HG02885 (cell line): ENCODE data around the gene AIPL1.

ENCODE experiments used
- ATAC-seq: cut with Tn5 transposase; IDR thresholded peaks from one replicate; pipeline ENCODE4 v1.9.1; 2021; ENCODE audit warnings: mild to moderate bottlenecking; ENCODE audit not compliant: unreplicated experiment, poor library complexity

The AIPL1 gene

DNA sequence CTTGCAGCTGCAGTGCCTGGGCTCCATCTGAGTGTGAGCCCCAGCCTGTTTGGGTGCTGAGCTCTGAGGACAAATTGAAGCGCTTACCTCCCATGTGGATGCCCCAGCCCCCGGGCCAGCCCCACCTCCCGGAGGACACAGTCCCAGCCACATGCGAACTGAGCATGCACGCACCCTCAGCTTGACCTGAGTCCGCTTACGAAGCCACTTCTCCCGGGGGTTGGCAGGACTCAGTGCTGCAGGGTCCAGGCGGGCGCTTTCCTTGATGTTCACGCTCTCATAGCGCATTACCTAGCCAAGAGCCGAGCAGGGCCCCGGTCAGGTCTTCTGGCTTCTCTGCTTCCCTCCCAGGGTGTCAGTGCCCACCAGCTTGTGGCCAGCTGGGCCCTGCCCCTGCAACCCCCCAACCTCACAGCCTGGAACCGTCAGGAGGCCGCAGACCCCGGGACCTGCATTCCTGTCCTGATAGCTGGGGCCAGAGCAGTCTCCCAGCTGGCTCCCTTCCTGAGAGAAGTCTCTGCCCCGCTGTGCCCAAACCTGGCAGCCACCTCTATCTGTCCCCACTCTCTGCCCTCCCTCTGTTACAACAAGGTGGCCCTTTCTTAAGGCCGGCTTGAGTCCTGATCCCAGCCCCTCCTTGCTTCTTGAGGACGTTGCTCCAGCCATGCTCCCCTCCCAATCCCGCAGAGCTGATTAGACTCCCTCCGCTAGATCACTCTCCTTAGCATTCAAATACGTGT, 33.3 kb upstream of the AIPL1 start:
- ATAC-seq = no peak

DNA sequence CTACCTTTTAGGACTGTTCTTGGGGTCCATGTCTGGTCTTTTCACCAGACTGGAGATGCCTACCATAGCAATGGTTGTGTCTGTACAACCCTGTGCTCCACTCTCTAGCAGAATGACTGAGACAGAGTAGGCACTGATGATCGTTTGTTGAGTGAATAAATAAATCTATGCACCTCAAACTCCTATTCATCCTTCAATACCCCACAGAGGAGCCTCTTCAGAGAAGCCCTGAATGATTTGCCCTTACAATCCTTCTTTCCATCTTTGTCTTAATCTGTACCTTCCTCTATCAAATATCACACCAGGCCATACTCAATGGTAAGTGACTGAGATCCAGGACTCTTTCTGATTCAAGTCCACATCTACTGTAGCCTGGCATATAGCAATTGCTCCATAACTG, 32.6 kb upstream of the AIPL1 start:
- ATAC-seq = no peak

DNA sequence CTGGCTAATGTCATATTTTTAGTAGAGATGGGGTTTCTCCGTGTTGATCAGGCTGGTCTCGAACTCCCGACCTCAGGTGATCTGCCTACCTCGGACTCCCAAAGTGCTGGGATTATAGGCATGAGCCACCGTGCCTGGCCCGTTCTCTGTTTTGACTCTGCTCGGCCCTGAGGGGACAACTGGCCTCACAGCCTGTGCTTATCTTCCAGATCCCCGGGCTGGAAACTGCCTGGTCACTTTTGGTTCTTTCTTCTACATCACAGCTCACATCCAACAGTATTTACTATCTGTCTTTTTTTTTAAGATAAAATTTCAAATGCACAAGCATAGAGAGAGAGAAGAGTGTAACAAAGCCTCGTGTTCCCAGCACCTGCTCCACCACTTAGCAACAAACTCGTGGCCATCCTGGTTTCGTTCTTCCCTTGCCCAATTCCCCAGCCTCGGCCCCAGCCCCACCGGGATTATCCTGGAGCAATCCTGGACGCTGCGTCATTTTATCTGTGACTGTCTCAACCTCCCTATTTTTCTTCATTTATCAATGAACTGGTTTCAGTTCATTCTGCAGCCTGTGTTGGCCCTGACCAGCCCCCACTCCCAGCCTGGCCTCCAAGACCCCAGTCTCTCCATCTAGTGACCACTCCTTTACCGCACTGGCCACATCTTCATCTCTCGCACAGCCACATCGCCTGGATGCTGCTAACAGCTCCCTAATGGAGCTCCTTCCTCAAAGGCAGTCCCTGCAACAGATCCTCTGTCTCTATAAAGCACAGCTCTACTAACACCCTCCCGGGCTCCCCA, 30.5 kb upstream of the AIPL1 start:
- no peak for ATAC-seq

DNA sequence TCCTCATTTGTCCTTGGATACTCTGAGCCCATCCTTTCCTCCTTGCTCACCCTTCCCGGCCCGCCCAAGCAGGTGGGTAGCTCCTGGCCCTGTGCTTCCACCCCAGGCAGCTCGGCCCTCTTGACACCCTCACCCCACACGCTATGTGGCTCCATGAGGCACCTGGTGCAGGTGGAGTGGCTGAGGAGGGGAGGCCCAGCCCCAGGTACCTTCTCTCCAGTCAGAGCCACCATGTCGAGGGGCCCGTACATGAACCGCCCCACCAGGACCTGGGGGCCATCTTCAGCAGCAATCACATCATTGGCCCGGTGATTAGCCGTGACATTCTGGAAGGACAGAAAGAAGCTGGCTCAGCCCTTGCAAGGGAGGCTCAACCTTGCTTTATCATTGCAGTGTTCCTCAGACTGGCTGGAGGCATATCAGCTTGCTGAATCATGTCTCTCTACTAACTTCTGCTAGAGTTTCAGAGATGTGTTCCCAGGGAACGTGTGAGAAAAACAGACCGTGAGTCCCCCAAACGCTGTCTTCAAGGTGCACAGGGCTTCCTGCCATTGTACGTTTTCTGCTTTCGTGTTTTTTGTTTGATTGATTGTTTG, 29.6 kb upstream of the AIPL1 start:
- no peak for ATAC-seq

DNA sequence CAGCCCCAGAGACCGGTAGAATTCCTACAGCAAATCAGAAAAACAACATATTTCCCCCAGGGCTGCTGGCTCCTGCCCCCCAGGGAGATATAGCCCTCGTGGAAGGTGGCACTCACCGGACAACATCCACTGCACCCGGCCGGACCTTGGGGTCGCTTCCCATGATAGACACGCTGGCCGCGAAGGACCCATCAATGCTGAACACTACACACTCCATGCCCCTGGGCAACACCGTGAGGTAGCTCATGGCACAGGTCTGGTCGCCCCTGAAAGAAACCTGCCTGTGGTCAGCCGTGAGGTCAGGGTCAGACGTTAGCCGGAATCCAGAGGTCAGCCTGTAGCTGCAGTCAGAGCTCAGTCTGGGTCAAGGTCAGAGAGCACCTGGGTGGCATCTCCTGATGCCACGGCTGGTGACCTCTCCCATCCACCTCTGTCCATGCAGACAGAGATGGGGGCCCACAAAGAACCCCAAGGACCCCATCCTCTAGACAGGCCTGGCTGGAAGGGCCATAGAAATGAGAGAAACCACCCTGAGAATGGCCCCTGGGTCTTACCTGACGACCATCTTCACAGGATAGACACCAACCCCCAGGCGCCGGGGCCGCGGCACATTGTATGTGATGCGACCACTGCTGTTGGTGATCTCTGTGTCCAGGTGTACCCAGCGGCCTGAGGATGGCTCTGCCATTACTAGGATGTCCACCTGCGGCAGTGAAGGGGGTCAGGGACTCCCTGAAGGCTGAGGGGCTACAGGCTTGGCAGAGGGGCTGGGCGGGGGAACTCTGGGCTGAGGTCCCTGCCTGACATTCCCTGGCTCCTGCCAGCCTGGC, 28.9 kb upstream of the AIPL1 start:
- no peak for ATAC-seq

DNA sequence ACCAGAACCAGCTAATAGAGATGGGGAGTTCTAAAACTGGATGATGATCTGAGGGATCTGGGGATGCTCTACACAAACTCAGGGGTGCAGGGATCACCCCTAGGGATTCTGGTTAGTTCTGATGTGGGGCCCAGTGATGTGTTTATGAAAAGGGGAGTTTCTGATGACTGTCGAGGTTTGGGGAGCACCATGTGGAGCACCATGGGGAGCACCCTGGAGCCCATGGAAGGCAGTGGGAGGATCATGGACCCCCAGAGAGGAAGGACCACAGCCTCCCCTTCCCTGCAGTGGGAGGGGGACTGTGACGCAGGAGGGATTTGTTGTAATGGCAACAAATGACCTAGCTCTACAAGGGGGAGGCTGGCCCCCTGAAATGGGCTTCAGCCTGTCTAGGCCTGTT, 27.8 kb upstream of the AIPL1 start:
- no peak for ATAC-seq

DNA sequence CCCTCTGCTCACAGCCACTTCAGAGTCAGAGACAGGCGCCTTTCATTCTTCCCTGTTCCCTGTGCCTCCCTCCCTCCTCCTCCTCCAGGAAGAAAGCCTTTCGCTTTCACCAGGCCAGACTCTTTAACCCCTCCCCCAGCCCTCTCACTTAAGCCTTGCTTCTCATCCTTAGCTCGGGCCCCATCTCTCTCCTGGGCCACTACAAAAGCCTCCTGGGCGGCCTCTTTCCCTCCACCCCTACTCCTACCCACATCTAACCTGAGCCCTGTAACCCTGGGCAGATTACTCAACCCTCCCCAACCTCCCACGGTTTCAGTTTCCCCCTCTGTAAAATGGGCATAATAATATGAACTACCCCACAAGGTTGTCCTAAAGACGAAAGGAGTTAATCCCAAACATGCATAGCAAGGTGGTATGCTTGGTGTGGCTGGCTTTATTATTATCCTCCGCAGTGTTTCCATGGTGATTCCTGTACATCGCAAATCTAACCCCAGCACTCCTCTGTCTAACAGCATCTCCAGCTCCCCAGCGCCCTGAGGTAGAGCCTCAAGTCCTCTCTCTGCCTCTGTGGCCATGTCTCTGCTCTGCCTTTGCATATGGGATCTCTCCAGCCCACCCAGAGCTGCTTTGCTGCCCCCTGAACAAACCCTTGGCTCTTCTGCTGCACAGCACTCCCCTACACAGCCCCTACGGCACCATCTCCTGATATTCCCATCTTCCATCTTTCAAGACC, 27.0 kb upstream of the AIPL1 start:
- no peak for ATAC-seq

DNA sequence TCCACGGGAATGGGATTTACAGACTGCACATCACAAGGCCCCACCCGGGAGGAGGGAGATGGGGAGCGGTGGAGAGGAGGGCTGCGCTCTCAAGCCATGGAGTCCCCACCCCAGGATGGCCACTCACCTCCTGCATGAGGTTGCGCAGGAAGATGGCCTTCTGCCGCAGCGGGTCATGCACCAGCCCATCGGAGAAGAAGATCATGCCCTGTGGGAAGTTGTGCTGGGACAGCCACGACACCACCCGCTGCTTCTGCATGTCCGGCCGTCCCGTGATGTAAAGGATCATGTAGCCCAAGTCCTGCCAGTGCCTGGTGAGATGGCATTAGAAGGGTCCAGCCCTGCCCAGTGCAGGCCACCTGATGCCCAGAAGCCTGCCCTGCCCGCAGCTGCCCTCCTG, 26.3 kb upstream of the AIPL1 start:
- no peak for ATAC-seq

DNA sequence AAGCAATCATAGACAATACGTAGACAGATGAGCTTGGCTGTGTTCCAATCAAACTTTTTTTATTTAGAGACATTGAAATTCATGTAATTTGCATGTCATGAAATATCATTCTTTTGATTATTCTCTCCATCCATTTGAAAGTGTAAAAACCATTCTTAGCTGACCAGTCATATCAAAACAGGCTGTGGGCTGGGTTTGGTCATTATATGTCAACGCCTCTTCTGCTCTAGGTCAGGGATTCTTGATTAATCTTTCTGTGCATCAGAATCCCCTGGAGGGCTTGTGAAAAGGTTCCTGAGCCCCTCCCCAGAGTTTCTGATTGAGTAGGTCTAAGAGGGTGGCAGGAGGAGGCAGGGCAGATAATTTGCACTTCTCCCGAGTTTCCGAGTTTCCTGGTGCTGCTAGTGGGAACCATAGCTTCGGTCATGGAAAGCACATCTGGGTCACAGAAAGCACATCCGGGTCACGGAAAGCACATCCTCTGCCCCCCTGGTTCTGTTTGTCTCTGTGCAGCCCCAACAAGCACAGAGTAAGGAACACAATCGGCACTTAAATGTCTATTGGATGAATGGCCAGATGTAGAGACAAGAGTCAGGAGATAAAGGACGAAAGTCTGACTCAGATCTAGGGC, 25.7 kb upstream of the AIPL1 start:
- ATAC-seq = no peak

DNA sequence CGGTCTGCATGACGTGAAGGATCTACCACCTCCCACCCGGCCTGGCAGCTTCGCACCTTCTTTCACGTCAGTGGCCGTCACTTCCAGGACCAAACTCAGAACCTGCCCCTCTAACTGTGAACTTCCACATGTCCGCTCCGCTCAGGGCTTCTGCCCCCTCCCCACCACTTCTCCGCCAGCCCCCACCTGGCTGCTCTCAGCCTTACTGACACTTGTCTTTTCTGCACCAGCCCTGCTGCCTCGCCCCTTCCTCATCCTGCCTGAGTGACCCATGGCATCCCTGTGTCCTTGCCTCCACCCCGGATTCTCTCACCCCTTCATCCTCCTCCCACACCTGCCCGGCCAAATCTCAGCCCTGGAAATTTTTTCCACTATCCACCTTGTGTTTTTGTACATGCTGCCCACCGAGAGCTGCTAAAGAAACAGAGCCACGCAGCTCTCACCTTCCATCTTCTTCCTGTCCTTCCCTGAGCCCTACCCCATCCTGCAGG, 23.6 kb upstream of the AIPL1 start:
- ATAC-seq = no peak

DNA sequence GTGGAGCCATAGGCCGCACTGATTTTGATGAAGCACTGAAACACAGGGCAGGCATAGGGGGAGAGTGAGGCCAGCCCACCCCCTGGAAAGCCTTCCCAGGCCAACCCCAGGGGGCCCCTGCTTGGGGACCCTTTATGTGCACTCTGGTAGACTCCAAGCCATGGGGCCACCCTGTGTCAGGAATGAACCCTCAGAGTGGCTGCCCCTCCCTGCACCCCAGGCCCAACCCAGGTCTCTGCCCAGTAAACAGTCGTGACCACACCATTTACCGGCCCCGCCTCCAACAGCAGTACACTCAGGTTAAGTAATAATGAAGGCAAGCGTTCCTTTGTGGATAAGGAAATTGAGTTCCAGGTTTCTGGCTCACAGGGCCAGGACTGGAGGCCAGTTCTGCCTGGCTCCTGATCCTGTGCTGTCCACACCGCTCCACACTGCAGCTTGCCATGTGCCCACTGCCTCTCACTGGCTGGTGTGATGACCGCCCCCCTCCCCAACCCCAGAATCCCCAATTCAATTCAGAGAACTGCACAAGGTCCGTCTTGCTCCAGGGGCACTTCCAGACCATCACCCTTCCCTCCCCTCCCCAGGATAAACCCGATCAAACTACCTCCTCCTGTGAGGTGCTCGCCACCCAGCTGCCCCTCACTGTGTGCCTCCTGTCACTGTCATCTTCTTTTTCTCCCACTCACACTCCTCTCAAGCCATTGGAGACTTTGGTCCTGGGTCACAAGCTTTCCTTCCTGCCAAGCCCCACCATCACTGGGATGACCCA, 23.0 kb upstream of the AIPL1 start:
- ATAC-seq = no peak

DNA sequence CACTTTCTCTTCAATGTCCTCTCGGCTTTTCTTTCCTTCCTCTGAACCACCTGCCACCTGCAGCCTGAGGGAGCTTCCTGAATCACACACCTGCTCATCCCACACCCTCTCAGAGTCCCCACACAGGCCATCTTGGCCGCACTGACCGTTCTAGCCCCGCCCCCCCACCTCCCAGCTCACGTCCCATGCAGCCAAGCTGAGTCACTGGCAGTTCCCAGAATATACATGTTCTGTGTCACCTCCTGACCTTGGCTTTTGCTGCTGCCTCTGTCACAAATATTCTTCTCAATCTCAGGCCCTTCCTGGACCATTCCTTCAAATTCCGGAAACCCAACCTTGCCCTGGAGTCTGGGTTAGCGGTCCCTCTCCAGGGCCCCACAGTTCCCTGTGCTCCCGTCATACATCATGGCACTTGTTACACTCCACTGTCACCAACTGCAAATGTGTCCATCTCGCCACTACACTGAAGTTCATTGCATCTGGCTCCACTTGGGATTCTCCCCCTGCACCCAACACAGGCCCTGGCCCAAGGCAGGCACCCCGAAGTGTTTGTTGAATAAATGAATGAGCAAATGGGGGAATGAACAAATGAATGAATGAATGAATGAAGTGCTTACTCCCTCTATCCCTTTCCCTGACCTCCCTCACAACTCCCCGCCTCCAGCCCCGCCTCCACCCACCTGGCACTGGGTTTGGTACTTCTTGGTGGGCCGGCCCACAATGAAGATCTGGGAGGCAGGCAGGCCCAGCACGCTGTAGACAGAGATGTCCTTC, 22.2 kb upstream of the AIPL1 start:
- no peak for ATAC-seq

DNA sequence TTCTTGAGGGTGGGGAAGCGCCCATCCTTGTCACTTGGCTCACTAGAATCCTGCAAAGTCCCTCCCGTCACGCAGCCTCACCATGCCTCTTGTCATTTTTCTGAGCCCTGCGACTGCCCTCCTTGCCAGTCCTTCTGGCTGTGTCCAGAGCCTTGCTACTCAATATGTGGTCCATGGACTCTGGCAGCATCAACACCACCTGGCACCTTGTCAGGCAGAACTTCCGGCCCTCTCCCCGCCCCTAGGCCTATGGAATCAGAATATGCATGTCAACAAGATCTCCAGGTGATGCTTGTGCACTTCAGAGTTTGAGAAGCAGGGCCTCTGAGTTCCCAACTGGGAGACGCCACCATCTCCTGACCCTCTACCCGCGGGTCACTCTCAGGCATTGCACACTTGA, 21.4 kb upstream of the AIPL1 start:
- no peak for ATAC-seq

DNA sequence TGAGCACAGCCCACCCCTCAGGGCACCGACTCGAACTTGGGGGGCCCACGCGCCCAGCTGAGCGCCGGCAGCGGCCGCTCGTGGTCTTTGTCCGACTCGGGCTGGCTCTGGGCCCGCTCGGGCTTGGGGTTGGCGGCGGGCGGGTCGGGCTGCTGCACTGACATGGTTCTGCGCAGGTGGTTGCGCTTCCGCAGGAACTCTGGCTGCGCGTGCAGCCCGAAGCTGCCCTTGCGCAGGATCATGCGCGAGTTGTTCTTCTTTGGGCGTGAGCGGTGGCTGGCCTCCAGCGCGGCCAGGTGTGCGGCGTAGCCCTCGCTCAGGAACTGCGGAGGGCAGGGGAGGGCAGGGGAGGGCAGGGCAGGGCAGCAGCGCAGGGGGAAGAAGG, 20.4 kb upstream of the AIPL1 start:
- ATAC-seq = peak; percentile 34

DNA sequence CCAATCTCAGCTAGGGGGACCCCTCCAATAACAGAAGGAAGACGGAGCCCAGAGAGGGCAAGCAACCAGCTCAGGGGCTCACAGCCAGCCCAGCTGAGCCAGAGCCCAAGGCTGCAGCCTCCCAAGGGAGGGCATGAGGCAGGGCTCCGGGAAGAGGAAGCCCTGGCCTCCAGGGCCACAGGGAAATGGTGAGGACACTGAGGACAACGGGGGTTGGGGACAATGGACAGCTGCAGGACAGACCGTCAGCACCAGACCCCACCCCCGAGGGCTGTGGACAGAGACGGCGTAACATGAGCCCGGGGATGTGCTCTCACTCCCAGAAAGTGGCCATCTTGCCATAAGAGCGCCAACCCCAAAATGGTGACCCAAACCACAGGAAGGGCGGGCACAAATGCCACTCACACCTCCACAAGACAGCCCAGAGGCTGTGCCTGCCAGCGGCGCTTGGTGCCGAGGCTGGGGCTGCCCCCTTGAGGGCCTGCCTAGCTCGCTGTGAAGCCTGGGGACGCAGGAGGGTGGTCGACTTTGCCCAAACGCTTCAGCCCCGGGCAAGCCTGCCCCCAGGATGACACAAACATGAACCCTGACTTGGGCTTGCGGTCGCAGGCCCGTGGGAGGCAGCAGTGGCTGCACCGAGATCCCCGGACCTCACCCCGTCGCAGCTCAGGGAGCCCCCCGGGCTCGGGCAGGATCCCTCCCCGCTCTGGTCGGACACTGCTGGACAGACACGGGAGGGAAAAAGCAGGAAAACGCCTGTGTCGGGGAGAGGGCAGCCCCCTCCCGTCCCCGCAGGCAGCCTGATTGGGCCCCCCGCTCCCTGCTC, 19.8 kb upstream of the AIPL1 start:
- no peak for ATAC-seq

DNA sequence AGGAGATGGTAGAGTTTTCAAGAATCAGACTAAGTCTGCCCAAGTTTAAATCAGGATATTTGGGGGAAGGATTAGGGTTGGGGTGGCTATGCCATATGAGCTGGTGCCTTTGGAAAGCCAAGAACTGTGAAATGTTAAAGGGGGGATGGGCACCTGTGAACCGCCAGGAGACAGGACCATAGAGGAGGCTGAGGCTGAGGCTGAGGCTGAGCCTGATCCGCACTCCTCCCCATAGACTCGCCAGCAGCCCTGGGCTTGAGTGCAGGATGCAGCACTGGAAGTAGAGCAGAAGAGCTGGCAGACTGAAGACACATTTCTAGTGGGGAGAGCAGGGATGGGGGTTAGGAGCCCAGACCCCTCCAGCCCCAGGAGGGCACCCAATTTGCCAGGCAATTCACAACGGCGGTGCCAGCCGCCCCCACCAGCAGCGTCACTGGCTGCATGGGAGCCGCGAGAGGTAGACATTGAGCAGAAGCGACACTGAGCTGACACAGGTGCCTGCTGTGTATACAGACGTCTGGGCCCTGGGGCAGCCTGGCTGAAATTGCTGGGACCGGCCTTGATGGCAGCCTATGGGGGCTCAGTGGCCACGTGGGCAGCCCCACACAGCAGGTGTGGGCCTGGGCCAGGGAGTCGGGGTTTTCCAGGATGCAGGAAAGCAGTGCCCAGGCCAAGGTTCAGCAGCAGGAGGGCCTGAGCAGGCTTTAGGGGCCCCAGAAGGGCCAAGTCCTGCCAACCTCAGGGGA, 18.5 kb upstream of the AIPL1 start:
- no peak for ATAC-seq
